Globus pallidus (tissue), 1 donor: ENCODE data around the gene ACSL4.
A peak's percentile ranks its signal among the peaks of the same experiment; 100 is the strongest.
"Not testable (repeated sequence)": the region's sequence is repeated elsewhere in the genome, so short reads cannot be mapped to it uniquely, and the experiment has no call there.

Source experiments
- DNase-seq: peaks from one replicate; pipeline ENCODE4 v3.0.0-alpha.2; 2015; ENCODE audit warnings: low spot score

The ACSL4 gene

GRCh38 chrX:109667986-109668385, 65.1 kb downstream of the ACSL4 start:
- DNase-seq: no peak

- no peak for DNase-seq
Measured at GRCh38 chrX:109660435-109661143, 72.5 kb downstream of the ACSL4 start.

- no peak for DNase-seq
Measured at GRCh38 chrX:109658391-109658790, 74.7 kb downstream of the ACSL4 start.

GRCh38 chrX:109657364-109657763, 75.7 kb downstream of the ACSL4 start:
- DNase-seq: not testable (repeated sequence)

DNA sequence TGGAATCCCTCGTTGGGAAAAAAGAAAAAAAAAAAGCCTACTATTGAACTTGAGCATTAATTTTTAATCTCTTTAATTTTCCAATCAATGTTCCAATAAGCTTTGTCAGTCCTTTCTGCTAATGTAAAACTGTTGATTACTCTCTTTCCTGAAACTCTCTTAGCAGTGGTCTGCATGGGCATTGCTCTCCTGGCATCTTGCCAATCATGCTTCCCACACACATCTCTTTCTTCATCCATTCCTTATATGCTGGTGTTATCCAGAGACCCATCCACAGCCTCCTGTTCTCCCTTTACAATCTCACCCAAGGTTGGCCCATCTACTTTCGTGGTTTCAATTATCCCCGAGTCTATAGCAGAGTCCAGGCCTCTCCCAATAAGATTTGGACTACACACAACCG, 76.3 kb downstream of the ACSL4 start:
- no peak for DNase-seq

DNA sequence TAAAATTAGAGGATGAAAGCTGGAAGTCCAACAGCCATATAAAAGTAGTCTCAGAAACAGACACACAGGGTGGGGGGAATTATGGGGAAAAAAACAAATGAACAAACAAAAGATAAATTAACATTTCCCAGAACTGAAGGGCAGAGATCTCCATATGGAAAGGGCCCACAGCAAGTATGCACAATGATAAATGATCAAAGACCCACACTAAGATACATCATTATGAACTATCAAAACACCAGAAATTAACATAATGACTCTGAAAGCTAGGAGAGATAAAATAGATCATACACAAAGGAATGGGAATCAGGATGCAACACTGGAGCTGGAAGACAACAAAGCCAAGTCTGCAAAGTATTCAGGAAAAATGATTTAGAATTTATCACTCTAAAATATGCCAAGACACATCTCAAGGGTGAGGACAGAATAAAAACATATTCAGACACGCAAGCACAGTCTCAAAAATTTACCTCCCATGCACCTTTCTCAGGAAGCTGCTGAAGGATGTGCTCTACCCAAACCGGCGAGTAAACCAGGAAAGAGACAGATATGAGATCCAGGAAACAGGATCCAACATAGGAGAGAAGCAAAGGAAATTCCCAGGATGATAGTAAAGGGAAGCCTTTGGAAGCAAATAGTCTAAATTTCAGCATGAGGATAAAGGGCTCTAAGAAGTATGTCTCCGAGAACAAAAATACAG, 77.4 kb downstream of the ACSL4 start:
- DNase-seq: no peak

DNA sequence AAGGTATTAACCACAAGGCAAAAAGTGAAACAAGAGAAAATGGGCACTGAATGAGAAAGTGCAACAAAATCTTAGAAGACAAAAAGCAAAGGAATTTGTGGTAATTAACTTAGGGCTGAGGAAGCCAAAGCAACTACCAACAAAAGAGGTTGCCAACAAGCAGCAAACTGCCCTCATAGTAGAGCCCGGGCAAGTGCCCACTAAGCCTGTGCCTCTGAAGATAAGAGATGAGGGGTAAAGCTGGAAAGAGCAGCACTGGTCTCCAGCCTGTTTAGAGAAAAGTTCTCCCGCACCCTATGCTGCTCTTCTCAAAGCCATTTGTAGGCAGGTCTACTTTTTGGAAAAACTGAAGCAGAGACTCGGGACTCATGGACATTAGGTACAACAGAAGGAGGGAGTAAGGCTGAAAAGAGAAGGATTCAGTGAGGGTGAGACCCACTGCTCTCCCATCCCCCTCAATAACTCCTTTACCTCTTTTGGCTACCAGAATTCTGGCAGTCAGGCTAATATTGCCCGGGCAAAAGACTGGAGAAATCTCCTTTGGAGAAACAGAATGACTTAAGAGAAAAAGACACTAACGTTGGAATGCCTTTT, 78.4 kb downstream of the ACSL4 start:
- DNase-seq: no peak

DNA sequence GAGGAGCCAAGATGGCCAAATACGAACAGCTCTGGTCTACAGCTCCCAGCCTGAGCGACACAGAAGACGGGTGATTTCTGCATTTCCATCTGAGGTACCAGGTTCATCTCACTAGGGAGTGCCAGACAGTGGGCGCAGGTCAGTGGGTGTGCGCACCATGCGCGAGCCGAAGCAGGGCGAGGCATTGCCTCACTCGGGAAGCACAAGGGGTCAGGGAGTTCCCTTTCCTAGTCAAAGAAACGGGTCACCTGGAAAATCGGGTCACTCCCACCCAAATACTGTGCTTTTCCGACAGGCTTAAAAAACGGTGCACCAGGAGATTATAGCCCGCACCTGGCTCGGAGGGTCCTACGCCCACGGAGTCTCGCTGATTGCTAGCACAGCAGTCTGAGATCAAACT, 88.4 kb downstream of the ACSL4 start:
- DNase-seq: not testable (repeated sequence)

DNA sequence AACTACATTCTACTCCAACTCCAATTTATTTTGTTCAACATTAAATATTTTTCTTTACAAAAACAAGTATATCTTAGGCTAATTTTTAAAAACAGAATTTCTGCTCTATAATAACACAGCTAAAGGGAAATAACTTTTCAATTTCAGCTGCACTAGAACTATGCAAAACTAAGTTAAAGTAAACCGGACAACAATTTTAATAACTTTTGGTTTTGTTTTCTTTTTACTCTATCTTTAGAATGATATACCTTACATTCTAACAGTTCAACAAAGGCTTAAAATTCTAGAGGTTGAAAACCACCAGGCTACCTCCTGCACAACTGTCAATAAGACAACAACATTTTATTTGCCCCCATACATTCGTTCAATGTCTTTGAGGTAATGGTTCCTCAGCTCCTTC, 89.4 kb downstream of the ACSL4 start:
- no peak for DNase-seq

GRCh38 chrX:109638158-109638557, 94.9 kb downstream of the ACSL4 start:
- no peak for DNase-seq

DNA sequence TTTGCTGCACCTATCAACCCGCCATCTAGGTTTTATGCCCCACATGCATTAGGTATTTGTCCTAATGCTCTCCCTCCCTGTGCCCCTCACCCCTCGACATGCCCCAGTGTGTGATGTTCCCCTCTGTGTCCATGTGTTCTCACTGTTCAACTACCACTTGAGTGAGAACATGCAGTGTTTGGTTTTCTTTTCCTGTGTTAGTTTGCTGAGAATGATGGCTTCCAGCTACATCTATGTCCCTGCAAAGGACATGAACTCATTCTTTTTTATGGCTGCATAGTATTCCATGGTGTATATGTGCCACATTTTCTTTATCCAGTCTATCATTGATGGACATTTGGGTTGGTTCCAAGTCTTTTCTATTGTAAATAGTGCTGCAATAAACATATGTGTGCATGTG, 95.6 kb downstream of the ACSL4 start:
- not testable (repeated sequence) for DNase-seq

DNA sequence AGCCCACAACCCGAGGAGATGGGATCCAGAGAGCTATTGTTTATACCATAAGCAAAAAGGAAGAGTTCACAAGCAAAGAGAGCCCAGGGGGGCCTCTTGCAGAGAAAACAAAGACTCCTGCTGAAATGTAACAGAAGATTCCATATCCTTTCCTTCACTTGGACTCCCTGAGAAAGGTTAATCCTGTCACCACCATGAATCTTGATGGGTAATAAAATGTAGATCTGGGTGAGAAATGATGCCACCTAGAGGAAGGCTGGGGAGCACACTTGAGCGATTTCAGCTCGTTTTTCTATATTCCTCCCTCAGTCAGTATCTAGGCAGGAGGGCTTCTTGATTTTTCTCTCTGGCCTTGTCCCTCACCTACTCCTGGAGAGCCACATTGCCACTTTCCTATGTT, 97.9 kb downstream of the ACSL4 start:
- no peak for DNase-seq

GRCh38 chrX:109632906-109633504, 100.1 kb downstream of the ACSL4 start:
- DNase-seq: peak; percentile 11

- peak; percentile 34 for DNase-seq
Measured at GRCh38 chrX:109629310-109629709, 103.7 kb downstream of the ACSL4 start.

GRCh38 chrX:109626637-109627036, 106.4 kb downstream of the ACSL4 start:
- no peak for DNase-seq

- peak; percentile 20 for DNase-seq
Measured at GRCh38 chrX:109624641-109625616, 108.1 kb downstream of the ACSL4 start, which contains the start of gene KCNE5. Gene KCNE5 (minus strand): TSS chrX:109625172. CDS start chrX:109625020, 152 bp downstream.

- DNase-seq: peak; percentile 31
Measured at GRCh38 chrX:109623997-109624396, 109.1 kb downstream of the ACSL4 start.

DNA sequence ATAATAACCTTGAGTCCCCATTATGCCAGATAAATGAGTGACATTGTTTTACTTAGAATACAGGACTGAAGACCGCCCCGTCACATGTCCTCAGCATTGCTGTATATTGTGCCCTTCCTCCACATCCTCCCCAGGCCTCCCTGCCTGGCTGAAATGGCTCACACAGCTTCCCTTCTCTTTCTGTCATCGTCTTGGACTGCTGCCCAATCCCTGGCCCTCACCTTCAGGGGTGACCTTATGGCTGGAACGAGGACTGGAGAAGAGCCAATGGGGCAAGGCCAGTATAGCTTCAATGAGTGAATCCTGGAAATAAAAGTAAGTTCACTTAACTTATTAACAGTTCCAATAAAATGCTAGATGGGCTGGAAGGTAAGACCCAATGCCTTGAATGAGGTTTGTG, 110.8 kb downstream of the ACSL4 start:
- no peak for DNase-seq

GRCh38 chrX:109619771-109620170, 113.3 kb downstream of the ACSL4 start:
- DNase-seq: no peak

DNA sequence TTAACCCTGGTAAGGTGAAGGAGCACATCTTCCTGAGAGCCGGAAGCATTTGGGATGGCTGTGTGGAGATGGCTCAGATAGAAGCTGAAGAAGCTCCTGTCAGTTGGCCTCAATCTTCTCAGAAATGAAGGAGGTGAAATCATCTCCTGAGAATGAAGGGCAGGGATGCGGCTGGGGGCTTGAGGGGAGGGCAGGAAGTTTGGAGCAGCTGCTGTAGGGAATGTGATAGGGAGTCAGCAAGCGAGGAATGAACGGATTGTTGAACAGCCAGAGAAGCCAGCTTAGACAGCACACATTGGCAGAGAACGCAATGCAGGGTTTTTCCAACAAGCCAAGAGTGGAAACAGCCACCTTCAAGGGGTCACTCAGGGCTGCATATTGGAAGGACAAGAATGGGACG, 118.1 kb downstream of the ACSL4 start:
- no peak for DNase-seq

DNA sequence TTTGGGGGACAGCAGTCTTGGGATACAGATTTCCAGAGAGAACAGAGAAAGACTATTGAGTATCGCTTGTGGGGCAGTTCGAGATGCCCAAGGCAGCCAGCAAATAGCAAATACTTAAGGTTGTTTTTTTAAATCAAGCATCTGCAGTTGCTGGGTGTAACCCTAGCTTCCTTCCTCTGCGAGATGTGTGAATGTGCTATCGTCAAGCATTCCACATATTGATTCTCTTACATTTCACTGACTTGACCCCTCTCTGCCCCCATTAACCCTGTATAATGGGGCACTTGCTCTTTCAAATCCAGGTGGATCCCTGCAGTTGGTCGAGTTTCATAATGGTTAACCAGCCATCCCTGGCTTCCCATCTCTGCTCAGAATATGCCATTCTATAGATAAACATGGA, 131.6 kb downstream of the ACSL4 start:
- no peak for DNase-seq

DNA sequence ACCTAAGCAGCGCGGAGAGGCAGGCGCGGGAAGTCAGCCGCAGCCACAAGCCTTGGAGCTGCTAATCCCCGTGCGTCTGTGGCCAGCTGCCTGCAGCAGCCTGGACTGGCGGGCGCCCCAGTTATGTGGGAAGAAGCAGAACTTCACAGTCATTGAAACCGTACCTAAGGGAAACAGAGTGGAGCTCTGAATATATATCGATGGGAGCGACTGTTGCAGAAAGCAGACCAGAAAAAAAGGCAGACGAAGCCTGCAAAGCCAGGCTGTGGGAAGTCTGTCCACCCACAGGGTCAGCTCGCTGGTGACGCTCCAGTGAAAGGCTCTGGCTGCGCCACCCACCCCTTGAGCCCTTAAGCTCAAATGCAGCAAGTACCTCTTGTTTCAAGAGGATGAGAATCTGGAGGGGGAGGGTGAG, 132.8 kb downstream of the ACSL4 start:
- no peak for DNase-seq
